OCI-LY7 (cell line): ENCODE data around the gene SLC2A2. TPM values are rescaled to one million over a fixed set of nuclear protein-coding genes. Genes with fewer than 3 reads are reported as not detected.

Experiments used
- BruUV-seq: library from RNA; stranded (reverse); fragments of 400-500 nt; replicated peaks from 2 replicates; lab custom pipeline; 2021; lab: Mats Ljungman, UMichigan
- CTCF ChIA-PET: fragments of 300-600 bp; sonication (Branson Sonifier 250); formaldehyde crosslinking; loops from one replicate; lab custom pipeline; 2022; ENCODE audit warnings: antibody characterized with exemption; ENCODE audit not compliant: unreplicated experiment; lab: Charles Lee
- POLR2A ChIA-PET: fragments of 300-600 bp; sonication (Branson Sonifier 250); formaldehyde crosslinking; loops from one replicate; lab custom pipeline; 2022; ENCODE audit warnings: antibody characterized with exemption; lab: Charles Lee
- DNase-seq: peaks from one replicate; pipeline ENCODE4 v3.0.0-alpha.2; 2015; ENCODE audit warnings: low spot score
- H2AFZ ChIP-seq: fragments of 200-600 bp; sonication (generic), shearing (Covaris generic); 2 replicates; pipeline ENCODE4 v1.6.1; 2014; ENCODE audit warnings: mild to moderate bottlenecking, antibody characterized with exemption, low read length, moderate library complexity
- H3K27ac ChIP-seq: fragments of 200-600 bp; sonication (generic); 2 replicates; pipeline ENCODE4 v1.5.1; 2014; ENCODE audit warnings: mixed run types, low read depth, mild to moderate bottlenecking, moderate library complexity, low read length, inconsistent platforms; ENCODE audit not compliant: poor library complexity, severe bottlenecking
- H3K36me3 ChIP-seq: fragments of 200-600 bp; sonication (generic); 2 replicates; pipeline ENCODE4 v1.6.1; 2014; ENCODE audit warnings: mild to moderate bottlenecking, antibody characterized with exemption, low read length, moderate library complexity, mixed read lengths; ENCODE audit not compliant: insufficient read depth
- H3K4me1 ChIP-seq: fragments of 200-600 bp; sonication (generic); 2 replicates; pipeline ENCODE4 v1.5.1; 2014; ENCODE audit warnings: mild to moderate bottlenecking, low read length; ENCODE audit not compliant: insufficient read depth, poor library complexity, severe bottlenecking
- H3K4me2 ChIP-seq: fragments of 200-600 bp; sonication (generic); 2 replicates; pipeline ENCODE4 v1.6.1; 2014; ENCODE audit warnings: mild to moderate bottlenecking, low read length
- H3K4me3 ChIP-seq: fragments of 200-600 bp; sonication (generic); 2 replicates; pipeline ENCODE4 v1.5.1; 2014; ENCODE audit warnings: mild to moderate bottlenecking, low read depth, low read length; ENCODE audit not compliant: poor library complexity, severe bottlenecking
- H3K79me2 ChIP-seq: fragments of 200-600 bp; sonication (generic); 2 replicates; pipeline ENCODE4 v1.6.1; 2016; ENCODE audit warnings: low read depth, mild to moderate bottlenecking, low read length, moderate library complexity, mixed read lengths; ENCODE audit not compliant: insufficient read depth
- H3K9me2 ChIP-seq: fragments of 200-600 bp; sonication (generic); 2 replicates; pipeline ENCODE4 v1.6.1; 2016; ENCODE audit warnings: mild to moderate bottlenecking, low read length, mixed read lengths; ENCODE audit not compliant: insufficient read depth
- H3K9me3 ChIP-seq: fragments of 200-600 bp; sonication (generic); 2 replicates; pipeline ENCODE4 v1.6.1; 2014; ENCODE audit warnings: mild to moderate bottlenecking, mixed run types, low read length, mixed read lengths
- H4K20me1 ChIP-seq: fragments of 200-600 bp; sonication (generic); 2 replicates; pipeline ENCODE4 v1.6.1; 2014; ENCODE audit warnings: mild to moderate bottlenecking, antibody characterized with exemption, low read length, moderate library complexity, mixed read lengths; ENCODE audit not compliant: insufficient read depth
- EZH2phosphoT487 ChIP-seq: fragments of 200-600 bp; sonication (generic); IDR thresholded peaks from 2 replicates; pipeline ENCODE4 v1.6.1; 2018; ENCODE audit warnings: low read depth, borderline replicate concordance, mild to moderate bottlenecking, mixed run types, antibody characterized with exemption, low read length, moderate library complexity, mixed read lengths
- intact Hi-C: fragments of 100-400 bp; cut with micrococcal nuclease; formaldehyde crosslinking; loops from one replicate; pipeline ENCODE4 v1.10.0; 2022; ENCODE audit not compliant: unreplicated experiment
- total RNA-seq, 2 experiments: library from RNA; depleted of rRNA in 1 of 2; stranded (reverse); fragments of >200 nt in 1 of 2; shearing (Covaris generic) in 1 of 2; gene quantifications; 2 replicates each; pipeline ENCODE4 v1.2.3, GENCODE V29; 2014 to 2022
- TF ChIP-seq, protein P1 (sequence below): fragments of 200-600 bp; sonication (generic); conservative IDR thresholded peaks from 2 replicates; pipeline ENCODE4 v1.5.1; 2014; ENCODE audit warnings: mild to moderate bottlenecking, antibody characterized with exemption, low read length, moderate library complexity, mixed read lengths

Gene SLC2A2
- total RNA-seq, 2 experiments from 2014 or later = not detected

DNA sequence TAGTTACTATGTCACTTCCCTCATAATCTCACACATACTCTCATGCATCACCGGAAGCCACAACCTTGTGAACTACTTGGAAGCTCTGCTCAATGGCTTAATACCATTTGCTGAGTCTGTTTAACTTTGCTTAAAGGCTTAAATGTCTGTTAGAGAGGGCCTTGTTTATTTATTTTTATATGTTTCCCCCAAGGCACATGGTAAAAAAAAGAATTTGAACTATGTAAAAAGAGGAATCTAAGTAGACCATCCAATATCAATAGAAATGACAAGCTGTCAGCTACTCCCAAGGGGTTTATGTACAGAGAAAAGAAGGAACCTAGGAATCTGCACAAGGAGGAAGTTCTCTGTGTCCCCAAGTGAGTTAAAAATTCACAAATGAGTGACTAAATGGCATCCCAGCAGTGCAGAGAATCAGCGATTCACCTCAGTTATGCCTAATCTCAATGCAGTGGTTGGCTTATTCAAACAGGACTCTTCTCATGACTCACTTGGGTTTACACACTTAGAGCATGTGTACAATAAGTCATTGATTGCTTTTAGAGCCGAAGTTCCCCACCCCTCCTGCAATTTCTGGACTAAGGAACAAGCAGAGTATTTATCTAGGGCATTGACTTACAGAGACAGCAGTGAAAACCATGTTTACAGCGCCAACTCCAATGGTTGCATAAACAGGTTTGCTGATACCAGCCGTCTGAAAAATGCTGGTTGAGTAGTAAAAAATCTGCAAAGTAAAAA is 24.4 kb downstream of the SLC2A2 start:
- intact Hi-C loops = no loop called here
- no TSS peak for BruUV-seq
- Histone ChIP-seq H4K20me1 (no peaks in the 10 kb centered on the region), H3K79me2 (no peaks in the 10 kb centered on the region), H3K9me2 (no peaks in the 10 kb centered on the region), H3K27ac (no peak overlapping the region), H2AFZ (no peak overlapping the region), H3K4me3 (no peak overlapping the region), H3K4me2 (no peak overlapping the region), H3K9me3 (no peaks in the 10 kb centered on the region), H3K36me3 (no peaks in the 10 kb centered on the region), H3K4me1 (no peaks in the 10 kb centered on the region)
- TF ChIP-seq, protein P1, sequence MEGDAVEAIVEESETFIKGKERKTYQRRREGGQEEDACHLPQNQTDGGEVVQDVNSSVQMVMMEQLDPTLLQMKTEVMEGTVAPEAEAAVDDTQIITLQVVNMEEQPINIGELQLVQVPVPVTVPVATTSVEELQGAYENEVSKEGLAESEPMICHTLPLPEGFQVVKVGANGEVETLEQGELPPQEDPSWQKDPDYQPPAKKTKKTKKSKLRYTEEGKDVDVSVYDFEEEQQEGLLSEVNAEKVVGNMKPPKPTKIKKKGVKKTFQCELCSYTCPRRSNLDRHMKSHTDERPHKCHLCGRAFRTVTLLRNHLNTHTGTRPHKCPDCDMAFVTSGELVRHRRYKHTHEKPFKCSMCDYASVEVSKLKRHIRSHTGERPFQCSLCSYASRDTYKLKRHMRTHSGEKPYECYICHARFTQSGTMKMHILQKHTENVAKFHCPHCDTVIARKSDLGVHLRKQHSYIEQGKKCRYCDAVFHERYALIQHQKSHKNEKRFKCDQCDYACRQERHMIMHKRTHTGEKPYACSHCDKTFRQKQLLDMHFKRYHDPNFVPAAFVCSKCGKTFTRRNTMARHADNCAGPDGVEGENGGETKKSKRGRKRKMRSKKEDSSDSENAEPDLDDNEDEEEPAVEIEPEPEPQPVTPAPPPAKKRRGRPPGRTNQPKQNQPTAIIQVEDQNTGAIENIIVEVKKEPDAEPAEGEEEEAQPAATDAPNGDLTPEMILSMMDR = no peak
- TF ChIP-seq EZH2phosphoT487 = no peak
- DNase-seq = no peak
- ChIA-PET CTCF (no interaction called here), POLR2A (interaction anchor here (0.6 to 1.0 kb wide), 4 partner anchors 16 to 732 kb away, joined by 3 to 4 read pairs (median 3); no protein-coding TSS in a partner anchor)

DNA sequence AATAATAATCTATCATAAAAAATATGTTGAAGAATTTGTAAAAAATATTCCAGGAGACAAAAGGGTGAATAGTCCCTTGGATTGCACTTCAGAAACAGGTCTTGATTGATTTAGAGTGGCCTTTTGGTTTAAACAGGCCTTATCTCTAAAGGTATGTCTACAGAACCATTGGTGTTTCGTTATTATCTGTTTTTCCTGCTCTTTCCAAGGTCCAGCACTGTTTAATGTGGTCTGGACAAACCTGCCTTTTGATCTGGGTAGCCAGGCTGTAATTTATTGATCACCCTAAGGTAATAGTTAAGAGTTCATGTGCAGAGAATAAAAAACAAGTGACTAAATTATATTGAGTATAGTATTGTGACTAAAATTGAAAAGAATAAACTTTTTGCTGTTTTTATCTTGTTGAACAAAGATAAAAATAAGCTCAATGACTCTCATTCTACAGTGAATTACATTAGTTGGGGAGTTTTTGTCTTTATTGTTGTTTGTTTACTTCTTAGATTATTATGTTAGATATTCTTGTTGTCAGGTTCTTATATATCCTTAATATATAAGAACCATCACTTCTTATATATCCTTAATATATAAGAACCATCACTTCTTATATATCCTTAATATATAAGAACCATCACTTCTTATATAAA is 25.1 kb downstream of the SLC2A2 start:
- BruUV-seq = no TSS peak
- H3K79me2 ChIP-seq = no peaks in the 10 kb centered on the region
- no peak overlapping the region for H3K4me3 ChIP-seq
- H4K20me1 ChIP-seq = no peaks in the 10 kb centered on the region
- no peaks in the 10 kb centered on the region for H3K4me1 ChIP-seq
- H3K9me3 ChIP-seq = no peaks in the 10 kb centered on the region
- intact Hi-C loops = no loop called here
- CTCF ChIA-PET = no interaction called here
- no peak for DNase-seq
- no peak overlapping the region for H3K27ac ChIP-seq
- no peaks in the 10 kb centered on the region for H3K9me2 ChIP-seq
- no peak overlapping the region for H3K4me2 ChIP-seq
- POLR2A ChIA-PET = interaction anchor here (0.9 to 1.0 kb wide), 2 partner anchors 16 to 206 kb away, joined by 3 read pairs; no protein-coding TSS in a partner anchor
- no peaks in the 10 kb centered on the region for H3K36me3 ChIP-seq
- TF ChIP-seq, protein P1 = no peak
- TF ChIP-seq EZH2phosphoT487 = no peak
- H2AFZ ChIP-seq = no peak overlapping the region
